WTC11 (cell line): ENCODE measurements around the gene FXYD7.

ENCODE experiments used
- CBFB ChIP-seq: sonication (generic); formaldehyde crosslinking; IDR thresholded peaks from 2 replicates; pipeline ENCODE4 v1.8.1; 2022; ENCODE audit warnings: mild to moderate bottlenecking, low read depth, missing genetic modification reagents
- JUN ChIP-seq: sonication (generic); formaldehyde crosslinking; IDR thresholded peaks from 2 replicates; pipeline ENCODE4 v1.8.0; 2023; ENCODE audit warnings: mild to moderate bottlenecking, missing genetic modification reagents
- NFE2L1 ChIP-seq: sonication (generic); formaldehyde crosslinking; IDR thresholded peaks from 2 replicates; pipeline ENCODE4 v1.8.1; 2023; ENCODE audit warnings: missing genetic modification reagents
- NFYB ChIP-seq: sonication (generic); formaldehyde crosslinking; conservative IDR thresholded peaks from 2 replicates; pipeline ENCODE4 v1.8.0; 2022; ENCODE audit warnings: low read depth, missing genetic modification reagents
- TEAD4 ChIP-seq: sonication (generic); formaldehyde crosslinking; IDR thresholded peaks from 2 replicates; pipeline ENCODE4 v1.8.0; 2022; ENCODE audit warnings: mild to moderate bottlenecking, missing genetic modification reagents
- ZNF121 ChIP-seq: sonication (generic); formaldehyde crosslinking; IDR thresholded peaks from 2 replicates; pipeline ENCODE4 v1.8.0; 2023; ENCODE audit warnings: missing genetic modification reagents
- ZNF263 ChIP-seq: sonication (generic); formaldehyde crosslinking; IDR thresholded peaks from 2 replicates; pipeline ENCODE4 v1.8.1; 2022; ENCODE audit warnings: low read depth, mild to moderate bottlenecking, moderate library complexity, missing genetic modification reagents
- TF ChIP-seq, protein P1 (sequence below): fragments of 200-600 bp; IDR thresholded peaks from 2 replicates; pipeline ENCODE4 v1.8.0; 2022; ENCODE audit warnings: antibody characterized with exemption

DNA sequence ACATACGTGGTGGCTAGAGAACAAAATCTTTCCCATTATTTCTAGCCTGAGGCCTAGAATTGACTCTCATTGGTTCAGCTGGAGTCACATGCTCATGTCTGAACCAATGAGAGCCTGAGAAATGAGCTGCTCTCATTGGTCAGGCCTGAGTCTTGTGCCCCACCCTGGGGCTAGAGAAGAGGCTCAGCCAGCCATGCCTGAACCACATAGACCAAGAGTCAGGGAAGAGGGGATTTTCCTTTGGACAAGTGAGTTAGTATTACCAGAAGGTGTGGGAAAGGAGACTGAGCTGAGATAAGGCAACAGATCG is 18.3 kb downstream of the FXYD7 start:
- no peak for TF ChIP-seq NFYB (CRISPR knock-in tag)
- TF ChIP-seq ZNF121 (CRISPR knock-in tag): no peak
- TF ChIP-seq TEAD4 (CRISPR knock-in tag): no peak
- TF ChIP-seq, protein P1, sequence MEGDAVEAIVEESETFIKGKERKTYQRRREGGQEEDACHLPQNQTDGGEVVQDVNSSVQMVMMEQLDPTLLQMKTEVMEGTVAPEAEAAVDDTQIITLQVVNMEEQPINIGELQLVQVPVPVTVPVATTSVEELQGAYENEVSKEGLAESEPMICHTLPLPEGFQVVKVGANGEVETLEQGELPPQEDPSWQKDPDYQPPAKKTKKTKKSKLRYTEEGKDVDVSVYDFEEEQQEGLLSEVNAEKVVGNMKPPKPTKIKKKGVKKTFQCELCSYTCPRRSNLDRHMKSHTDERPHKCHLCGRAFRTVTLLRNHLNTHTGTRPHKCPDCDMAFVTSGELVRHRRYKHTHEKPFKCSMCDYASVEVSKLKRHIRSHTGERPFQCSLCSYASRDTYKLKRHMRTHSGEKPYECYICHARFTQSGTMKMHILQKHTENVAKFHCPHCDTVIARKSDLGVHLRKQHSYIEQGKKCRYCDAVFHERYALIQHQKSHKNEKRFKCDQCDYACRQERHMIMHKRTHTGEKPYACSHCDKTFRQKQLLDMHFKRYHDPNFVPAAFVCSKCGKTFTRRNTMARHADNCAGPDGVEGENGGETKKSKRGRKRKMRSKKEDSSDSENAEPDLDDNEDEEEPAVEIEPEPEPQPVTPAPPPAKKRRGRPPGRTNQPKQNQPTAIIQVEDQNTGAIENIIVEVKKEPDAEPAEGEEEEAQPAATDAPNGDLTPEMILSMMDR: no peak
- no peak for TF ChIP-seq CBFB (CRISPR knock-in tag)
- no peak for TF ChIP-seq ZNF263
- no peak for TF ChIP-seq NFE2L1 (CRISPR knock-in tag)
- no peak for TF ChIP-seq JUN
